NOMO-1 (cell line): ENCODE data around the gene SMYD3.
A peak's percentile ranks its signal among the peaks of the same experiment; 100 is the strongest.

ENCODE experiments used
- DNase-seq, 2 experiments: peaks; one replicate each; lab custom pipeline; 2025; ENCODE audit not compliant: unreplicated experiment in 2 of 2; lab: John Stamatoyannopoulos, UW

The SMYD3 gene

GRCh38 chr1:246281639-246282038 lies 225.4 kb downstream of the SMYD3 start:
- no peak for DNase-seq

GRCh38 chr1:246281195-246281594 lies 225.9 kb downstream of the SMYD3 start:
- DNase-seq, result no peak

GRCh38 chr1:246280551-246280950 lies 226.5 kb downstream of the SMYD3 start:
- DNase-seq, result peak; percentile 31 to 42

- DNase-seq, result peak; percentile 27 to 48
Measured at GRCh38 chr1:246279402-246279801, 227.7 kb downstream of the SMYD3 start.

GRCh38 chr1:246278371-246278770 lies 228.7 kb downstream of the SMYD3 start:
- no peak for DNase-seq

- no peak for DNase-seq
Measured at GRCh38 chr1:246275036-246275435, 232.0 kb downstream of the SMYD3 start.

- DNase-seq, result no peak
Measured at GRCh38 chr1:246274186-246274585, 232.9 kb downstream of the SMYD3 start.

GRCh38 chr1:246271516-246271915 lies 235.6 kb downstream of the SMYD3 start:
- DNase-seq, result no peak

- DNase-seq, result no peak
Measured at GRCh38 chr1:246270236-246270635, 236.8 kb downstream of the SMYD3 start.

GRCh38 chr1:246269466-246269865 lies 237.6 kb downstream of the SMYD3 start:
- DNase-seq, result no peak

- DNase-seq, result no peak
Measured at GRCh38 chr1:246267896-246268295, 239.2 kb downstream of the SMYD3 start.

- DNase-seq, result no peak
Measured at GRCh38 chr1:246267426-246267825, 239.7 kb downstream of the SMYD3 start.

- DNase-seq, result no peak
Measured at GRCh38 chr1:246265481-246265880, 241.6 kb downstream of the SMYD3 start.

- DNase-seq, result peak in 1 of 2 experiments; percentile 32
Measured at GRCh38 chr1:246262281-246262680, 244.8 kb downstream of the SMYD3 start.

- DNase-seq, result peak; percentile 12
Measured at GRCh38 chr1:246261639-246262038, 245.4 kb downstream of the SMYD3 start.

GRCh38 chr1:246258250-246258649 lies 248.8 kb downstream of the SMYD3 start:
- DNase-seq, result no peak

GRCh38 chr1:246255773-246256172 lies 251.3 kb downstream of the SMYD3 start:
- no peak for DNase-seq

- DNase-seq, result no peak
Measured at GRCh38 chr1:246254854-246255253, 252.2 kb downstream of the SMYD3 start.

- no peak for DNase-seq
Measured at GRCh38 chr1:246246430-246246829, 260.6 kb downstream of the SMYD3 start.

GRCh38 chr1:246245541-246245940 lies 261.5 kb downstream of the SMYD3 start:
- no peak for DNase-seq

GRCh38 chr1:246232126-246232525 lies 275.0 kb downstream of the SMYD3 start:
- DNase-seq, result no peak

GRCh38 chr1:246226041-246226440 lies 281.0 kb downstream of the SMYD3 start:
- peak; percentile 27 to 89 for DNase-seq

GRCh38 chr1:246221485-246222255 lies 285.4 kb downstream of the SMYD3 start:
- no peak for DNase-seq
